SW480 (cell line): ENCODE data around the gene PCBP3.
"Not testable (repeated sequence)": the region's sequence is repeated elsewhere in the genome, so short reads cannot be mapped to it uniquely, and the experiment has no call there.

Source experiments
- DNase-seq: peaks from one replicate; pipeline ENCODE4 v3.0.0-alpha.2; 2016; ENCODE audit warnings: low spot score

The PCBP3 gene

GRCh38 chr21:45678790-45679189 is 35.3 kb downstream of the PCBP3 start:
- not testable (repeated sequence) for DNase-seq

GRCh38 chr21:45680215-45680614 is 36.7 kb downstream of the PCBP3 start:
- DNase-seq: no peak

- no peak for DNase-seq
Measured at GRCh38 chr21:45695086-45695485, 51.6 kb downstream of the PCBP3 start.

GRCh38 chr21:45698493-45699184 is 55.1 kb downstream of the PCBP3 start:
- DNase-seq: no peak

GRCh38 chr21:45699251-45699942 is 55.9 kb downstream of the PCBP3 start:
- no peak for DNase-seq

- no peak for DNase-seq
Measured at GRCh38 chr21:45699966-45700365, 56.4 kb downstream of the PCBP3 start.

GRCh38 chr21:45700461-45700860 is 56.9 kb downstream of the PCBP3 start:
- DNase-seq: no peak

- DNase-seq: no peak
Measured at GRCh38 chr21:45704311-45705108, 61.0 kb downstream of the PCBP3 start.

GRCh38 chr21:45706299-45706698 is 62.8 kb downstream of the PCBP3 start:
- DNase-seq: no peak

GRCh38 chr21:45709173-45709572 is 65.6 kb downstream of the PCBP3 start:
- DNase-seq: no peak

GRCh38 chr21:45709696-45710268 is 66.3 kb downstream of the PCBP3 start:
- DNase-seq: peak; percentile 13

GRCh38 chr21:45710306-45710705 is 66.8 kb downstream of the PCBP3 start:
- DNase-seq: not testable (repeated sequence)

GRCh38 chr21:45713613-45714012 is 70.1 kb downstream of the PCBP3 start:
- no peak for DNase-seq

- DNase-seq: no peak
Measured at GRCh38 chr21:45715441-45715840, 71.9 kb downstream of the PCBP3 start.

- no peak for DNase-seq
Measured at GRCh38 chr21:45718413-45718812, 74.9 kb downstream of the PCBP3 start.

- no peak for DNase-seq
Measured at GRCh38 chr21:45719177-45719802, 75.8 kb downstream of the PCBP3 start.

GRCh38 chr21:45720204-45720603 is 76.7 kb downstream of the PCBP3 start:
- DNase-seq: not testable (repeated sequence)

- no peak for DNase-seq
Measured at GRCh38 chr21:45721671-45722070, 78.1 kb downstream of the PCBP3 start.

- DNase-seq: no peak
Measured at GRCh38 chr21:45723049-45723958, 79.8 kb downstream of the PCBP3 start.

GRCh38 chr21:45724345-45724961 is 80.9 kb downstream of the PCBP3 start:
- DNase-seq: no peak
